ENCODE measurements around the gene EXOC6.

GRCh38 chr10:93068411-93069244 lies 220.3 kb downstream of the EXOC6 start:
- TF ChIP-seq CTCF (IDR thresholded peaks at IDR 0.05; ENCODE audit: poor library complexity, severe bottlenecking) (peak; percentile 64), POLR2AphosphoS5 (IDR thresholded peaks at IDR 0.05) (peak; percentile 32), TAF1 (IDR thresholded peaks at IDR 0.05; ENCODE audit: low read depth) (no peak), EZH2 (IDR thresholded peaks at IDR 0.05; ENCODE audit: borderline replicate concordance, insufficient read depth, low read length, poor library complexity, severe bottlenecking) (peak; percentile 44), MXI1 (conservative IDR thresholded peaks at IDR 0.05; ENCODE audit: poor library complexity, severe bottlenecking) (no peak), EP300 (conservative IDR thresholded peaks at IDR 0.05; ENCODE audit: poor library complexity, severe bottlenecking) (peak; percentile 21), REST (IDR thresholded peaks at IDR 0.05; ENCODE audit: borderline replicate concordance) (peak; percentile 34)

All from neural cell (in vitro differentiated cells).